Measurements from ENCODE around the gene CLDN7. TPM values are rescaled to one million over a fixed set of nuclear protein-coding genes. Genes with fewer than 3 reads are reported as not detected.

The CLDN7 gene
- total RNA-seq, 2 experiments from 2014 or later: 0.32 TPM; not detected in 1

DNA sequence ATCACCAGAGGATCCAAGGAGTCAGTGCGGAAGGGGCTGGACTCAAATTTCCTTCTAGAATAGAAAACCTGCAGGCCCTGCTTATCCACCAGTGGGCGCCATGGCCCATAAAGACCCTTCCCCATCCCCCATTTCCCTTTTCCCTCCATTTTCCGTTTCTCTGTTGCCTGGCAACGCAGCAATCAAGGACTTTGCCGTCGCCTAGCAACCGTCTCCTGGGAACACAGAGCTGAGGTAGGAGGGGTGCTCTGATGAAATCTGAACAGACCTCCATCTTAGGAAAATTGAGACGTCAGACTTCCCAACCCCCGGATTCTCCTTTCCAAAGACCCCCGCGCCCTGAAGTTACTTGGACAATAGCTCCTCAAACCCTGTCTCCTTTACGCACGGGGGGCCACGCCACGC is 48.4 kb downstream of the CLDN7 start:
- CTCF ChIA-PET (ENCODE audit: unreplicated experiment): interaction anchor here (0.6 kb wide), 1 partner anchor 654 kb away, joined by 4 read pairs; no protein-coding TSS in a partner anchor
- no peaks in the 10 kb centered on the region for H4K20me1 ChIP-seq (ENCODE audit: insufficient read depth, low read length)
- no peak overlapping the region for H2AFZ ChIP-seq (ENCODE audit: low read length)
- intact Hi-C loops (cut with micrococcal nuclease; ENCODE audit: unreplicated experiment): loop anchor here (1.0 to 2.0 kb wide), 2 partner anchors 25 to 93 kb away; partner anchors contain the start of genes EIF5A and PHF23
- peaks cover 46% of the 10 kb centered on the region for H3K4me1 ChIP-seq (ENCODE audit: insufficient read depth, low read length, poor library complexity, severe bottlenecking)
- no peaks in the 10 kb centered on the region for H3K9me3 ChIP-seq (ENCODE audit: low read length)
- H3K4me2 ChIP-seq (ENCODE audit: low read length): peak overlapping the region; percentile 72
- peak overlapping the region; percentile 51 for H3K27ac ChIP-seq (ENCODE audit: low read depth, low read length, poor library complexity, severe bottlenecking)
- peak; percentile 86 for DNase-seq (ENCODE audit: low spot score)
- no peak for TF ChIP-seq EZH2phosphoT487 (IDR thresholded peaks at IDR 0.05; ENCODE audit: borderline replicate concordance, low read depth, low read length)
- TF ChIP-seq, protein P1, sequence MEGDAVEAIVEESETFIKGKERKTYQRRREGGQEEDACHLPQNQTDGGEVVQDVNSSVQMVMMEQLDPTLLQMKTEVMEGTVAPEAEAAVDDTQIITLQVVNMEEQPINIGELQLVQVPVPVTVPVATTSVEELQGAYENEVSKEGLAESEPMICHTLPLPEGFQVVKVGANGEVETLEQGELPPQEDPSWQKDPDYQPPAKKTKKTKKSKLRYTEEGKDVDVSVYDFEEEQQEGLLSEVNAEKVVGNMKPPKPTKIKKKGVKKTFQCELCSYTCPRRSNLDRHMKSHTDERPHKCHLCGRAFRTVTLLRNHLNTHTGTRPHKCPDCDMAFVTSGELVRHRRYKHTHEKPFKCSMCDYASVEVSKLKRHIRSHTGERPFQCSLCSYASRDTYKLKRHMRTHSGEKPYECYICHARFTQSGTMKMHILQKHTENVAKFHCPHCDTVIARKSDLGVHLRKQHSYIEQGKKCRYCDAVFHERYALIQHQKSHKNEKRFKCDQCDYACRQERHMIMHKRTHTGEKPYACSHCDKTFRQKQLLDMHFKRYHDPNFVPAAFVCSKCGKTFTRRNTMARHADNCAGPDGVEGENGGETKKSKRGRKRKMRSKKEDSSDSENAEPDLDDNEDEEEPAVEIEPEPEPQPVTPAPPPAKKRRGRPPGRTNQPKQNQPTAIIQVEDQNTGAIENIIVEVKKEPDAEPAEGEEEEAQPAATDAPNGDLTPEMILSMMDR (conservative IDR thresholded peaks at IDR 0.05; ENCODE audit: low read length): peak; percentile 82
- POLR2A ChIA-PET: interaction anchor here (0.7 kb wide), 1 partner anchor 174 kb away, joined by 3 read pairs; no protein-coding TSS in a partner anchor
- H3K79me2 ChIP-seq (ENCODE audit: insufficient read depth, low read depth, low read length): peaks cover 30% of the 10 kb centered on the region
- no peaks in the 10 kb centered on the region for H3K36me3 ChIP-seq (ENCODE audit: insufficient read depth, low read length)
- BruUV-seq (replicated peaks): no TSS peak
- H3K9me2 ChIP-seq (ENCODE audit: insufficient read depth, low read length): no peaks in the 10 kb centered on the region
- peak overlapping the region; percentile 75 for H3K4me3 ChIP-seq (ENCODE audit: low read depth, low read length, poor library complexity, severe bottlenecking)

GRCh38 chr17:7211491-7212273 is 50.6 kb downstream of the CLDN7 start:
- no peaks in the 10 kb centered on the region for H3K9me2 ChIP-seq (ENCODE audit: insufficient read depth, low read length)
- no peak overlapping the region for H3K4me3 ChIP-seq (ENCODE audit: low read depth, low read length, poor library complexity, severe bottlenecking)
- no peak for TF ChIP-seq EZH2phosphoT487 (IDR thresholded peaks at IDR 0.05; ENCODE audit: borderline replicate concordance, low read depth, low read length)
- TF ChIP-seq, protein P1 (conservative IDR thresholded peaks at IDR 0.05; ENCODE audit: low read length): no peak
- H3K27ac ChIP-seq (ENCODE audit: low read depth, low read length, poor library complexity, severe bottlenecking): no peak overlapping the region
- no TSS peak for BruUV-seq (replicated peaks)
- H3K36me3 ChIP-seq (ENCODE audit: insufficient read depth, low read length): no peaks in the 10 kb centered on the region
- H2AFZ ChIP-seq (ENCODE audit: low read length): no peak overlapping the region
- intact Hi-C loops (cut with micrococcal nuclease; ENCODE audit: unreplicated experiment): no loop called here
- no peak for DNase-seq (ENCODE audit: low spot score)
- no peak overlapping the region for H3K4me2 ChIP-seq (ENCODE audit: low read length)
- H4K20me1 ChIP-seq (ENCODE audit: insufficient read depth, low read length): no peaks in the 10 kb centered on the region
- H3K9me3 ChIP-seq (ENCODE audit: low read length): no peaks in the 10 kb centered on the region
- CTCF ChIA-PET (ENCODE audit: unreplicated experiment): no interaction called here
- H3K79me2 ChIP-seq (ENCODE audit: insufficient read depth, low read depth, low read length): peaks cover 26% of the 10 kb centered on the region
- H3K4me1 ChIP-seq (ENCODE audit: insufficient read depth, low read length, poor library complexity, severe bottlenecking): peaks cover 28% of the 10 kb centered on the region
- POLR2A ChIA-PET: no interaction called here

Small RNAs within 50 kb of the gene (microRNA-seq; reads per million reads assigned to microRNA genes)
- 3,254 reads per million, percentile 89 among the genes with 10 or more reads in this experiment for gene MIR324 (ENCODE audit: borderline replicate concordance)

Small RNAs within 50 kb of the gene (small RNA-seq; reads per million reads assigned to genes)
- 0.21 reads per million for gene MIR324
- gene RF00019: not detected

Other genes with a start within 250 kb of the CLDN7 start
Only the 30 nearest of the 35 such genes appear.
- not detected in 2 replicates for gene SLC16A11, start 218.4 kb downstream of the CLDN7 start, total RNA-seq (2014; rRNA removed; shearing (Covaris generic))
- gene SLC16A11, start 218.4 kb downstream of the CLDN7 start, total RNA-seq (2022): not detected in 2 replicates
- not detected in 2 replicates for gene CLEC10A, start 182.2 kb downstream of the CLDN7 start, total RNA-seq (2014; rRNA removed; shearing (Covaris generic))
- not detected in 2 replicates for gene CLEC10A, start 182.2 kb downstream of the CLDN7 start, total RNA-seq (2022)
- gene ASGR2, start 147.7 kb downstream of the CLDN7 start, total RNA-seq (2014; rRNA removed; shearing (Covaris generic)): not detected in 2 replicates
- gene ASGR2, start 147.7 kb downstream of the CLDN7 start, total RNA-seq (2022): not detected in 2 replicates
- 0.23 and 1.1 TPM in 2 replicates for gene ASGR1, start 83.1 kb downstream of the CLDN7 start, total RNA-seq (2014; rRNA removed; shearing (Covaris generic))
- gene ASGR1, start 83.1 kb downstream of the CLDN7 start, total RNA-seq (2022): 0.85 and 1.2 TPM in 2 replicates
- gene DLG4, start 42.6 kb downstream of the CLDN7 start, total RNA-seq (2014; rRNA removed; shearing (Covaris generic)): 9.0 and 15.4 TPM in 2 replicates
- gene DLG4, start 42.6 kb downstream of the CLDN7 start, total RNA-seq (2022): 27.3 and 30.2 TPM in 2 replicates
- gene ACADVL, start 42.5 kb downstream of the CLDN7 start, total RNA-seq (2014; rRNA removed; shearing (Covaris generic)): 226 and 297 TPM in 2 replicates
- 204 and 238 TPM in 2 replicates for gene ACADVL, start 42.5 kb downstream of the CLDN7 start, total RNA-seq (2022)
- gene DVL2, start 28.0 kb downstream of the CLDN7 start, total RNA-seq (2014; rRNA removed; shearing (Covaris generic)): 84.3 and 98.8 TPM in 2 replicates
- 99.9 and 100 TPM in 2 replicates for gene DVL2, start 28.0 kb downstream of the CLDN7 start, total RNA-seq (2022)
- 47.7 and 50.8 TPM in 2 replicates for gene PHF23, start 23.0 kb downstream of the CLDN7 start, total RNA-seq (2014; rRNA removed; shearing (Covaris generic))
- gene PHF23, start 23.0 kb downstream of the CLDN7 start, total RNA-seq (2022): 36.5 and 43.3 TPM in 2 replicates
- 106 and 128 TPM in 2 replicates for gene GABARAP, start 20.0 kb downstream of the CLDN7 start, total RNA-seq (2014; rRNA removed; shearing (Covaris generic))
- 199 and 207 TPM in 2 replicates for gene GABARAP, start 20.0 kb downstream of the CLDN7 start, total RNA-seq (2022)
- 52.1 and 53.2 TPM in 2 replicates for gene CTDNEP1, start 10.7 kb downstream of the CLDN7 start, total RNA-seq (2014; rRNA removed; shearing (Covaris generic))
- 161 and 173 TPM in 2 replicates for gene CTDNEP1, start 10.7 kb downstream of the CLDN7 start, total RNA-seq (2022)
- 71.7 and 84.6 TPM in 2 replicates for gene ELP5, start 10.3 kb downstream of the CLDN7 start, total RNA-seq (2014; rRNA removed; shearing (Covaris generic))
- gene ELP5, start 10.3 kb downstream of the CLDN7 start, total RNA-seq (2022): 96.8 and 97.3 TPM in 2 replicates
- gene SLC2A4, start 19.2 kb upstream of the CLDN7 start, total RNA-seq (2014; rRNA removed; shearing (Covaris generic)): 0.49 and 0.63 TPM in 2 replicates
- gene SLC2A4, start 19.2 kb upstream of the CLDN7 start, total RNA-seq (2022): 0.30 and 0.61 TPM in 2 replicates
- gene YBX2, start 32.2 kb upstream of the CLDN7 start, total RNA-seq (2014; rRNA removed; shearing (Covaris generic)): 9.8 and 12.8 TPM in 2 replicates
- gene YBX2, start 32.2 kb upstream of the CLDN7 start, total RNA-seq (2022): 6.7 and 11.8 TPM in 2 replicates
- gene EIF5A, start 45.1 kb upstream of the CLDN7 start, total RNA-seq (2014; rRNA removed; shearing (Covaris generic)): 491 and 519 TPM in 2 replicates
- gene EIF5A, start 45.1 kb upstream of the CLDN7 start, total RNA-seq (2022): 692 and 803 TPM in 2 replicates
- 70.4 and 70.5 TPM in 2 replicates for gene GPS2, start 52.9 kb upstream of the CLDN7 start, total RNA-seq (2014; rRNA removed; shearing (Covaris generic))
- gene GPS2, start 52.9 kb upstream of the CLDN7 start, total RNA-seq (2022): 75.0 and 80.8 TPM in 2 replicates
- 30.2 and 34.7 TPM in 2 replicates for gene NEURL4, start 66.9 kb upstream of the CLDN7 start, total RNA-seq (2014; rRNA removed; shearing (Covaris generic))
- gene NEURL4, start 66.9 kb upstream of the CLDN7 start, total RNA-seq (2022): 50.2 and 66.8 TPM in 2 replicates
- gene ACAP1, start 74.1 kb upstream of the CLDN7 start, total RNA-seq (2014; rRNA removed; shearing (Covaris generic)): 113 and 117 TPM in 2 replicates
- 256 and 259 TPM in 2 replicates for gene ACAP1, start 74.1 kb upstream of the CLDN7 start, total RNA-seq (2022)
- 4.1 and 6.0 TPM in 2 replicates for gene KCTD11, start 89.7 kb upstream of the CLDN7 start, total RNA-seq (2014; rRNA removed; shearing (Covaris generic))
- 7.6 and 8.6 TPM in 2 replicates for gene KCTD11, start 89.7 kb upstream of the CLDN7 start, total RNA-seq (2022)
- not detected in 2 replicates for gene TMEM95, start 92.7 kb upstream of the CLDN7 start, total RNA-seq (2014; rRNA removed; shearing (Covaris generic))
- 0.31 TPM in 1 of 2 replicates, not detected in the other for gene TMEM95, start 92.7 kb upstream of the CLDN7 start, total RNA-seq (2022)
- gene TNK1, start 118.6 kb upstream of the CLDN7 start, total RNA-seq (2014; rRNA removed; shearing (Covaris generic)): 2.9 and 5.0 TPM in 2 replicates
- 4.8 and 6.4 TPM in 2 replicates for gene TNK1, start 118.6 kb upstream of the CLDN7 start, total RNA-seq (2022)
- gene PLSCR3, start 132.0 kb upstream of the CLDN7 start, total RNA-seq (2014; rRNA removed; shearing (Covaris generic)): 8.9 and 15.3 TPM in 2 replicates
- 23.1 and 27.6 TPM in 2 replicates for gene PLSCR3, start 132.0 kb upstream of the CLDN7 start, total RNA-seq (2022)
- 108 and 165 TPM in 2 replicates for gene TMEM256, start 141.6 kb upstream of the CLDN7 start, total RNA-seq (2014; rRNA removed; shearing (Covaris generic))
- 96.6 and 107 TPM in 2 replicates for gene TMEM256, start 141.6 kb upstream of the CLDN7 start, total RNA-seq (2022)
- gene NLGN2, start 145.4 kb upstream of the CLDN7 start, total RNA-seq (2014; rRNA removed; shearing (Covaris generic)): 0.06 TPM in 1 of 2 replicates, not detected in the other
- 1.2 TPM in 1 of 2 replicates, not detected in the other for gene NLGN2, start 145.4 kb upstream of the CLDN7 start, total RNA-seq (2022)
- gene SPEM1, start 157.8 kb upstream of the CLDN7 start, total RNA-seq (2014; rRNA removed; shearing (Covaris generic)): not detected in 2 replicates
- gene SPEM1, start 157.8 kb upstream of the CLDN7 start, total RNA-seq (2022): not detected in 2 replicates
- not detected in 2 replicates for gene SPEM2, start 163.1 kb upstream of the CLDN7 start, total RNA-seq (2014; rRNA removed; shearing (Covaris generic))
- gene SPEM2, start 163.1 kb upstream of the CLDN7 start, total RNA-seq (2022): not detected in 2 replicates
- gene SPEM3, start 166.4 kb upstream of the CLDN7 start, total RNA-seq (2014; rRNA removed; shearing (Covaris generic)): not detected in 2 replicates
- gene SPEM3, start 166.4 kb upstream of the CLDN7 start, total RNA-seq (2022): not detected in 2 replicates
- gene TMEM102, start 173.0 kb upstream of the CLDN7 start, total RNA-seq (2014; rRNA removed; shearing (Covaris generic)): 13.4 and 15.6 TPM in 2 replicates
- 16.6 and 18.9 TPM in 2 replicates for gene TMEM102, start 173.0 kb upstream of the CLDN7 start, total RNA-seq (2022)
- gene FGF11, start 177.0 kb upstream of the CLDN7 start, total RNA-seq (2014; rRNA removed; shearing (Covaris generic)): 1.3 and 2.8 TPM in 2 replicates
- gene FGF11, start 177.0 kb upstream of the CLDN7 start, total RNA-seq (2022): 9.9 and 11.0 TPM in 2 replicates
- gene CHRNB1, start 182.6 kb upstream of the CLDN7 start, total RNA-seq (2014; rRNA removed; shearing (Covaris generic)): 12.7 and 13.2 TPM in 2 replicates
- gene CHRNB1, start 182.6 kb upstream of the CLDN7 start, total RNA-seq (2022): 13.4 and 15.6 TPM in 2 replicates
- 3.4 and 3.5 TPM in 2 replicates for gene ZBTB4, start 217.2 kb upstream of the CLDN7 start, total RNA-seq (2014; rRNA removed; shearing (Covaris generic))
- 3.9 and 4.6 TPM in 2 replicates for gene ZBTB4, start 217.2 kb upstream of the CLDN7 start, total RNA-seq (2022)